Esophagus muscularis mucosa (tissue), 3 donors: ENCODE measurements around the gene OSBP2.

Source experiments
- POLR2A ChIP-seq: fragments of 450-650 bp; IDR thresholded peaks from one replicate; pipeline ENCODE4 v1.6.1; 2017; ENCODE audit warnings: antibody characterized with exemption, moderate library complexity, mild to moderate bottlenecking, low read depth
- POLR2AphosphoS5 ChIP-seq, 2 donors: sonication (generic); formaldehyde crosslinking; IDR thresholded peaks; one replicate each; pipeline ENCODE4 v1.6.1; 2017; ENCODE audit warnings: antibody characterized with exemption in 2 of 2
- TF ChIP-seq, protein P1 (sequence below), 3 experiments: fragments of 200-600 bp in 2 of 3; fragments of 450-650 bp in 1 of 3; sonication (generic) in 2 of 3; IDR thresholded peaks; one replicate each; pipeline ENCODE4 v1.5.1; 2017 to 2019; ENCODE audit warnings: antibody characterized with exemption in 3 of 3, mild to moderate bottlenecking in 2 of 3, moderate library complexity in 1 of 3

DNA sequence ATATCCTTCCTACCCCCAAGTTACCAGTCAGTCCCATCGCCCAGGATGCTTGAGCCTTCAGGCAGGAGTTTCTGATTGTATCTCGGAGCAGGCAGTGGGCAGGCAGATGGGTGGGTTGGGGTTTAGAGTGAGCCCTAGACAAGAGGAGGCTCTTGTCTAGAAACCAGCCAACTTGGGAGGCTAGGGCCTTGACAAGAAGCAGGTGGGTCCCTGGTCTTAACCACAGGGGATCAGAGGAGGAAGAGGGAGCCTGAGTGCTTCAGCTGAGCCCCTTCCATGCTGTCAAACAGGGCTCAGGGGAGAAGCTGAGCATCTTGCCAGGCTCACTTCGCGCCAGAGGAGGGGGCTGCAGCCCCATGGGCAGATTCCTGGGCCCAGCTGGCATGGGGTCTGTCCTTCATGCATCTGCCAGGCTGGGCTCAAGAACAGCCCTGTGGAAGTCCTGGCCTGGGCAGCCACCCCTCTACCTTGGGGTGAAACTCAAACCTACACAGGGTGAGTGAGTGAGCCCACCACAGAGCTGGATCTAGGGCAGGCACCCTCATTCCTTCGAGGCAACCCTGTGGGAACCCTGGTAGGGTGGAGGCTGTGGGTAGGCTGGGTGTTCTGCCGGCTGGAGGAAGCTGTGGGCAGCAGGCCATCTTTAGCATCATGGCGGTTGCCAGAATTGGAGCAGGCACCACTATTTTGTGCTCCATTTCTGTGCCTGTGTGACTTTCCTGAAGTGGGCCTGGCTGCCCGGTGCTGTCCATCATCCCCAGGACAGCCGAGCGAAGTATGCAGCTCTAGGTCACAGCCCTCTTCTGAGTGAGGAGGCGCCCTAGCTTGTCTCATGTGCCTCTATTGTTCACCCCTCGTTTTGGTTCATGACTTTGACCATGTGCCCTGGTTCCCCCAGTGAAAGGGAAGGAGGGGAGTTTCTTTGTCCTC lies 165.8 kb downstream of the OSBP2 start:
- TF ChIP-seq, protein P1, sequence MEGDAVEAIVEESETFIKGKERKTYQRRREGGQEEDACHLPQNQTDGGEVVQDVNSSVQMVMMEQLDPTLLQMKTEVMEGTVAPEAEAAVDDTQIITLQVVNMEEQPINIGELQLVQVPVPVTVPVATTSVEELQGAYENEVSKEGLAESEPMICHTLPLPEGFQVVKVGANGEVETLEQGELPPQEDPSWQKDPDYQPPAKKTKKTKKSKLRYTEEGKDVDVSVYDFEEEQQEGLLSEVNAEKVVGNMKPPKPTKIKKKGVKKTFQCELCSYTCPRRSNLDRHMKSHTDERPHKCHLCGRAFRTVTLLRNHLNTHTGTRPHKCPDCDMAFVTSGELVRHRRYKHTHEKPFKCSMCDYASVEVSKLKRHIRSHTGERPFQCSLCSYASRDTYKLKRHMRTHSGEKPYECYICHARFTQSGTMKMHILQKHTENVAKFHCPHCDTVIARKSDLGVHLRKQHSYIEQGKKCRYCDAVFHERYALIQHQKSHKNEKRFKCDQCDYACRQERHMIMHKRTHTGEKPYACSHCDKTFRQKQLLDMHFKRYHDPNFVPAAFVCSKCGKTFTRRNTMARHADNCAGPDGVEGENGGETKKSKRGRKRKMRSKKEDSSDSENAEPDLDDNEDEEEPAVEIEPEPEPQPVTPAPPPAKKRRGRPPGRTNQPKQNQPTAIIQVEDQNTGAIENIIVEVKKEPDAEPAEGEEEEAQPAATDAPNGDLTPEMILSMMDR (IDR thresholded peaks at IDR 0.05), result no peak
- TF ChIP-seq POLR2A (no peak), POLR2AphosphoS5 (IDR thresholded peaks at IDR 0.05) (no peak)
